ENCODE measurements around the gene ZNF365.
"Not testable (repeated sequence)": the region's sequence is repeated elsewhere in the genome, so short reads cannot be mapped to it uniquely, and the experiment has no call there.

ZNF365 gene, protein sequence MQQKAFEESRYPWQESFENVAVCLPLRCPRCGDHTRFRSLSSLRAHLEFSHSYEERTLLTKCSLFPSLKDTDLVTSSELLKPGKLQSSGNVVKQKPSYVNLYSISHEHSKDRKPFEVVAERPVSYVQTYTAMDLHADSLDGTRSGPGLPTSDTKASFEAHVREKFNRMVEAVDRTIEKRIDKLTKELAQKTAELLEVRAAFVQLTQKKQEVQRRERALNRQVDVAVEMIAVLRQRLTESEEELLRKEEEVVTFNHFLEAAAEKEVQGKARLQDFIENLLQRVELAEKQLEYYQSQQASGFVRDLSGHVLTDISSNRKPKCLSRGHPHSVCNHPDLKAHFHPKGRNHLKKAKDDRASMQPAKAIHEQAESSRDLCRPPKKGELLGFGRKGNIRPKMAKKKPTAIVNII

DNA sequence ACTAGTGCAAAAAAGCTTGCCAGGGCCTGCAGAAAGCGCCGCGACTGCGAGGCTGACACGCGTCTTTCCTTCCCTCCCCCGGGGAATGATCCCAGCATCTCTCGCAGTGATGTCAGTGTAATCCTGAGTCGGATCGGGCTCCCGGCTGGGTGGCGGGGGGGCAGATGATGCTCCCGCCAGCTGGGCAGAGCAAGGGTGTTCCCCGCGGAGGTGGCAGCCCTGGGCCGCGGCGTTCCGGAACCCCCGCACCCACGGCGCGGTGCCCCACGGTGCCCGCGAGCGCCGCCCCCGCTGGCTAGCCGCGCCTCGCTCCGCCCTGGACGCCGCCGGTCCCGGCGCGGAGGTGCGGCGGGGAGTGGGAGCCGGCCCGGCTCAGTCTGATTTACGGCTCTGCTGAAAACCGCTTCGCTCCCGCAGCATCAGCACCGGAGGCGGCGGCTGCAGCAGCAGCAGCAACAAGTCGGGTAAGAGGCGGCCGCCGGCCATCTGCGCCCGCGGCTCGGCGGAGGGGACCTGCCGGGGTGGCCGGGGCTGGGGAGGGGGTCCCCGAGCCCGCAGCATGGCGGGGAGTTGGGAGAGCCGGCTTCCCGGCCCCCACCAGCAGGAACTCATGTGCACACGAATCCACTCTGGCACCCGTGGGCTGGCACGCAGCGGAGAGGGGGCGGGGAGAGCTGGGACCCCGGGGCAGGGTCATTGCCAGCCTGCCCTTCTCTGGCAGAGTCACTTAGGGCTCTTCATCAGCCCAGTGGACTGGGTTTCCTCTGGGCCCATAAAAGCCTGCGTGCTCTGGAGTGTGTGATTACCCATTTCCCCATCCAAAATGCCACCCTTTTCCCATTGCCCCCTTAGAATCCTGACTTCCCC, at the start of gene ZNF365:
ZNF365 (plus strand) TSS at position 375 of the 867 bp plus-strand sequence. CDS start 1,825 bp downstream, outside the sequence.
- no peak for FAIRE-seq

- no peak for FAIRE-seq
These were observed 48.0 kb upstream of the ZNF365 start for GRCh38 chr10:62326176-62326575.

DNA sequence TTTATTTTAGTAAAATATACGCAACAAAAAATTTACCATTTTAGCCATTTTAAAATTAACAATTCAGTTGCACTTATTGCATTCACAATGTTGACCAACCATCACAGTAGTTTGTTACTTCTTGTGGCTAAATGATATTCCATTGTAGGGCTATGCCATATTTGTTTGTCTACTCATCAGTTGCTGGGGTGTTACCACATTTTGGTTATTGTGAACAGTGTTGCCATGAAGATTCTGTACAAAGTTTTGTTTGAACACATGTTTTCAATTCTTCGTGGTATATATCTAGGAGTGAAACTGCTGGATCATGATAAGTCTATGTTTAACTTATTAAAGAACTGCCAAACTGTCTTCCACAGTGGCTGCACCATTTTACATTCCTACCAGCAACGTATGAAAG, 46.3 kb upstream of the ZNF365 start:
- no peak for FAIRE-seq

DNA sequence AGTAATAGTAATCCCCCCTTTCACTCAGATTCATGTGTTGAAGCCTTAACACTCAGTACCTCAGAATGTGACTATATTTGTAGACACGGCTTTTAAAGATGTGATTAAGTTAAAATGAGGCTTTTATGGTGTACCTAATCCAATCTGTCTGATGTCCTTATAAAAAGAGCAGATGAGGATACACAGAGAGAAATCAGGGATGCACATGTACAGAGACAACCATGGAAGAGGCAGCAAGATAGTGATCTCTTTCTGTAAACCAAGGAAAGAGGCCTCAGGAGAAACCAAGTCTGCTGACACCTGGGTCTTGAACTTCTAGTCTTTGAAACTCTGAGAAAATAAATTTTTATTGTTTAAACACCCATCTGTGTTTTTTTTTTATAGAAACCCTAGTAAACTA, 44.0 kb upstream of the ZNF365 start:
- FAIRE-seq = no peak

GRCh38 chr10:62332406-62332805, 41.8 kb upstream of the ZNF365 start:
- no peak for FAIRE-seq

- no peak for FAIRE-seq
These were observed 40.9 kb upstream of the ZNF365 start for GRCh38 chr10:62333135-62333889.

DNA sequence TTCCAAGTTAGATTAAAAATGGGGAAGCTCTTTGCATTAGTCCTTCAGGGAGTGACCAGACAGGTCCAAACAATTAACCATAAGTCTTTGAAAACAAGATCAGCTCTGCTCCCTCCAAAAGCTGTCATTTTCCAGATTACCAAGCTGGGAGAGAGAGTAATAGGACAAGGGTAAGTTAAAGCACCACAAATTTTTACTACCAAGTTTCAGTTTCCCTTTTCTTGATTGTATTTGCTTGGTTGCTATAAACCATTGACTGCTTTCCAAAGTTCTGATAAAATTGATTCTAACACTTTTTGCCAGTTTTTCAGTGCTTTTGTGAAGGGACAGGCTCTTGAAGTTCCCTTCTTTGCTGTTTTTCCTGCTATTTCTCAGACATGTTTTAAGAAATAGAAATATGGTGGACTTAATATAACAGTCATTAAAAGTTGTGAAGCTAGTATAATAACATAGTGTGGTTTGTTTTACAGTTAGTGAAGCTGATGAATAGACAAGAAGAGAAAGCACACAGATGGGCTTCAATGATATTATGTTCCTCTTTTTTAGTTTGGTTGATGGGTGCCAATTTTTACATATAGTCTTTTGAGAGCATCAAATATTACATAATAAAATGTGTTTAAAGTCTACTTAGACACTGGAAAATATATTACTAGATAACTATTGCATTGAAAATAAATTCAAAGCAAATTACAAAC, 40.0 kb upstream of the ZNF365 start:
- FAIRE-seq = no peak

DNA sequence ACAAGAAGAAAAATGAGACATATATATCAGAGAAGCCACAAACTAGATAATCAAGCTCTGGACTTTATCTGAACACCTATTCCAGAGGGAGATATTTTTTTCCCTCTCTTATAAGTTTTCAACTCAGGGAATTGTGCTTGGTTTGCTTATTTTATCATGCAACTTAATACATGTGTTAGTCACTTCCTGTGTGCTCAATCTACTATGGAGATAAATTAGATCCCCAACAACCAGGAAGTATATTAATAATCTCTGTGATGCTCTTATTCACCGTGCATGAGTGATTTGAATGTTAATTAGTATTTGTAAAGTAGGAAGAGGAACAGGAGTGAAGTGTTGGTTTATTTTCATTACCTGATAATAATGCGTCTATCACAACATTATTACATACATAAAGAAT, 38.8 kb upstream of the ZNF365 start:
- no peak for FAIRE-seq

GRCh38 chr10:62336404-62336803, 37.8 kb upstream of the ZNF365 start:
- FAIRE-seq = no peak

- no peak for FAIRE-seq
These were observed 32.8 kb upstream of the ZNF365 start for GRCh38 chr10:62341419-62341818.

GRCh38 chr10:62343000-62343399, 31.2 kb upstream of the ZNF365 start:
- FAIRE-seq = no peak

DNA sequence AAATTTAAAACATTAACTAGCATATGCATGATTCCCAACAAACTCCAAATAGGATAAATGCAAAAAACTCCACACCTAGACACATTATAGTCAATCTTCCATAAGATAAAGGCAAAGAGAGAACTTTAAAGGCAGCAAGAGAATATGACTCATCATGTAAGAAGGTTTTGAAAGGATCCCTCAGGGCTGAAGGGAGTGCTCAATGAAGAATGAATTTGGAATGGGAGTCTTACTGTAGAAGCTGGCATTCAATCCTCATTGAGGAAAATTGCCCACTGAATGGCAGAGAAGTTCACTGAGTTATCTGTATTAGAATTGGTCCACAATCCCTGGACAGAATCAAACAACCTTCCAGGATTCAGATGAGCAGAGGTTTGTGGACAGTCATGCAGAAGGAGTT, 26.1 kb upstream of the ZNF365 start:
- FAIRE-seq = no peak

GRCh38 chr10:62352356-62352970, 21.7 kb upstream of the ZNF365 start:
- FAIRE-seq = no peak

DNA sequence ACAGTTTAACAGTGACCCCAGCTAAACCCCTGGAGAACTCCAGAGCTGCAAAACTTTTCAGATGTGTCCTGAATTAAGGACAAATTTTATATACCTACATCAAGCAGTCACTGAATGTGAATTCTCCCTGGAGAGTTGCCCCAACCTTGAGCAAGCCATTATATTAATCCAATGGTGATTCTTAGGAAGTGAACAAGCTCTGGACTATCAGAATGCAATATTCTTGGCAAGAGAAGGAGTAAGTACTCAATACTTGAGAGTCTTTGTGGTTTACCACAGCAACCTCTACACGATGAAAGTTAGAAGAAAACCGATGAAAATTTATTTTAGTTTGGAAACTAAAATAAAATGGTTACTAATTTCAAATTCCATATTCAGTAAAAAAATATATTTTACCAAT, 19.3 kb upstream of the ZNF365 start:
- no peak for FAIRE-seq

GRCh38 chr10:62356447-62356846, 17.7 kb upstream of the ZNF365 start:
- no peak for FAIRE-seq

DNA sequence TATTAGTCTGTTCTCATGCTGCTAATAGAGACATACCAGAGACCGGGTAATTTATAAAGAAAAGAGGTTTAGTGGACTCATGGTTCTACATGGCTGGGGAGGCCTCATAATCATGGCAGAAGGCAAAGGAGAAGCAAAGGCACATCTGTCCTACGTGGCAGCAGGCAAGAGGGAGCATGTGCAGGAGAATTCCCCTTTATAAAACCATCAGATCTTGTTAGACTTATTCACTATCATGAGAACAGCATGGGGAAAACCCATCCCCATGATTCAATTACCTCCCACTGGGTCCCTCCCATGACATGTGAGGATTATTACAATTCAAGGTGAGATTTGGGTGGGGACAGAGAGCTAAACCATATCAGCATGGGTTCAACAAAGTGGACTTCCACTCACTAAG, 16.0 kb upstream of the ZNF365 start:
- not testable (repeated sequence) for FAIRE-seq

DNA sequence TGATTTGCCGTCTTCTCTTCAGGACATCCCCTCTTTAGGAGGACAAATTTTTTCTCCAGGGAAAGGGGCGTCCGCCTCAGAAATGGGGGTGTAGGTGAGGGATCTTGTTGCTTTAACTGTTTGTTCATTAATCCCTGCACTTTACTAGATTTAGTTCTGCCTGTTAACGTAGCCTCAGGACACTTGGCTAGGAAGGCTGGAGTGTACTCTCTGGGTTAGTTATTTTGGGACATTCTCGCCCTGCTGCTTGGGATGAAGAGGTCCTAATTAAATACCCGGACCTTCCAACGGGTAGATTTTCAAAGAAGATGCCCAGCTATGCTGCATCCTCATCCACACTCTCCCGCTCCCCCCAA, 552 bp upstream of the ZNF365 start:
- FAIRE-seq = no peak

- FAIRE-seq = no peak
These were observed 917 bp downstream of the ZNF365 start for GRCh38 chr10:62374862-62375710.

GRCh38 chr10:62376071-62377025, 2.2 kb downstream of the ZNF365 start:
- FAIRE-seq = no peak

DNA sequence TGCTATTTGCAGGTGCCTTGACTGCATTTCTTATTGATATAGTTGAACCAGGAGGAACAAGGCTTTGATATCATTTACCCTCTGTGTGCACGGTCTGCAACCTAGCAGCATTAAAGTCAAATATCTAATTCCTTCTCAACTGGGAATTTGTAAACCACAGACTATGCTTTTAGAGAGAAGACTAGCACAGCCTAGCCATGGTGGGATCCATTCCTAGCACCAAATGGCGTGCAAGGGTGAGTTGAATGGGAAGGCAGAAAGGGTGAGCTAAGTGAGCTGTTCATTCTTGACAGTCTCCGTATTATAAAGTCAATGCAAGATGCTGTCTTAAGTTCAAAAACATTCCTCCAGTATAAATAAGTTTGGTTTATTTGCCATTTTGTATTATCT, 2.9 kb downstream of the ZNF365 start:
- FAIRE-seq = no peak
